BLaER1 treated with 17β-estradiol and CSF1 and Interleukin-3, amounts not matched to agents 10 nM and 100 nM (cell line): ENCODE measurements around the gene AURKA.

ENCODE experiments used
- H3K27ac ChIP-seq, 11 experiments: shearing (Covaris generic); formaldehyde crosslinking; 2 replicates each; pipeline ENCODE4 v1.8.1; 2022
- H3K27me3 ChIP-seq, 11 experiments: shearing (Covaris generic); formaldehyde crosslinking; 2 replicates each; pipeline ENCODE4 v1.8.1; 2022
- H3K36me3 ChIP-seq, 11 experiments: shearing (Covaris generic); formaldehyde crosslinking; 2 replicates each; pipeline ENCODE4 v1.8.1; 2022
- H3K4me1 ChIP-seq, 10 experiments: shearing (Covaris generic); formaldehyde crosslinking; 2 replicates each; pipeline ENCODE4 v1.8.1; 2022
- H3K4me2 ChIP-seq, 11 experiments: shearing (Covaris generic); formaldehyde crosslinking; 2 replicates each; pipeline ENCODE4 v1.8.1; 2022
- H3K4me3 ChIP-seq, 10 experiments: shearing (Covaris generic); formaldehyde crosslinking; 2 replicates each; pipeline ENCODE4 v1.8.1; 2022
- H3K9ac ChIP-seq, 11 experiments: shearing (Covaris generic); formaldehyde crosslinking; 2 replicates each; pipeline ENCODE4 v1.8.1; 2022
- H3K9me3 ChIP-seq, 11 experiments: shearing (Covaris generic); formaldehyde crosslinking; replicated peaks in 1 of 11; 2 replicates each; pipeline ENCODE4 v1.8.1; 2022
- H4K20me1 ChIP-seq, 11 experiments: shearing (Covaris generic); formaldehyde crosslinking; 2 replicates each; pipeline ENCODE4 v1.8.1; 2022
- Cebpa-rat ChIP-seq, 11 experiments: shearing (Covaris generic); IDR thresholded peaks; 2 replicates each; pipeline ENCODE4 v1.8.1; 2022

Gene AURKA

GRCh38 chr20:56381501-56381900 is 10.5 kb downstream of the AURKA start:
- H3K27ac ChIP-seq, result no peak overlapping the region
- no peak for TF ChIP-seq Cebpa-rat (IDR thresholded peaks at IDR 0.05)
- no peak overlapping the region for H3K9ac ChIP-seq
- no peak overlapping the region for H3K4me3 ChIP-seq
- no peaks in the 10 kb centered on the region for H3K9me3 ChIP-seq
- no peak overlapping the region for H3K4me2 ChIP-seq
- H4K20me1 ChIP-seq, result peaks cover 0 to 70% (median 26%) of the 10 kb centered on the region in 11 experiments; a peak in 15 of 22 replicates
- H3K36me3 ChIP-seq, result peaks cover 40 to 100% (median 99%) of the 10 kb centered on the region in 11 experiments
- peaks cover 0 to 23% (median 0%) of the 10 kb centered on the region in 10 experiments; a peak in 8 of 20 replicates for H3K4me1 ChIP-seq
- H3K27me3 ChIP-seq, result no peaks in the 10 kb centered on the region

- H3K4me2 ChIP-seq, result peak overlapping the region in 4 of 11 experiments; percentile 5 to 45 (median 18); a peak in 3 of 22 replicates
- H3K27me3 ChIP-seq, result no peaks in the 10 kb centered on the region
- no peak overlapping the region for H3K27ac ChIP-seq
- peaks cover 0 to 67% (median 26%) of the 10 kb centered on the region in 11 experiments; a peak in 15 of 22 replicates for H4K20me1 ChIP-seq
- H3K9me3 ChIP-seq, result no peaks in the 10 kb centered on the region
- no peak overlapping the region for H3K9ac ChIP-seq
- H3K4me1 ChIP-seq, result peaks cover 0 to 34% (median 0%) of the 10 kb centered on the region in 10 experiments; a peak in 8 of 20 replicates
- no peak overlapping the region for H3K4me3 ChIP-seq
- TF ChIP-seq Cebpa-rat (IDR thresholded peaks at IDR 0.05), result no peak
- peaks cover 30 to 100% (median 98%) of the 10 kb centered on the region in 11 experiments for H3K36me3 ChIP-seq
Observed at GRCh38 chr20:56380375-56380774, 11.6 kb downstream of the AURKA start.

- no peak overlapping the region for H3K4me2 ChIP-seq
- H3K9me3 ChIP-seq, result no peaks in the 10 kb centered on the region
- peaks cover 0 to 54% (median 11%) of the 10 kb centered on the region in 10 experiments; a peak in 12 of 20 replicates for H3K4me1 ChIP-seq
- peaks cover 24 to 100% (median 98%) of the 10 kb centered on the region in 11 experiments for H3K36me3 ChIP-seq
- no peak overlapping the region for H3K27ac ChIP-seq
- H4K20me1 ChIP-seq, result peaks cover 0 to 61% (median 15%) of the 10 kb centered on the region in 11 experiments; a peak in 15 of 22 replicates
- H3K4me3 ChIP-seq, result no peak overlapping the region
- no peak overlapping the region for H3K9ac ChIP-seq
- no peak for TF ChIP-seq Cebpa-rat (IDR thresholded peaks at IDR 0.05)
- no peaks in the 10 kb centered on the region for H3K27me3 ChIP-seq
Observed at GRCh38 chr20:56378386-56378785, 13.6 kb downstream of the AURKA start.

GRCh38 chr20:56376331-56376730 is 15.7 kb downstream of the AURKA start:
- H3K9ac ChIP-seq, result no peak overlapping the region
- no peak for TF ChIP-seq Cebpa-rat (IDR thresholded peaks at IDR 0.05)
- peak overlapping the region in 5 of 11 experiments; percentile 5 to 66 (median 20); a peak in 5 of 22 replicates for H3K27ac ChIP-seq
- H3K9me3 ChIP-seq, result no peaks in the 10 kb centered on the region
- H3K36me3 ChIP-seq, result peaks cover 18 to 100% (median 97%) of the 10 kb centered on the region in 11 experiments
- peaks cover 0 to 41% (median 8%) of the 10 kb centered on the region in 11 experiments; a peak in 9 of 22 replicates for H4K20me1 ChIP-seq
- H3K27me3 ChIP-seq, result no peaks in the 10 kb centered on the region
- H3K4me2 ChIP-seq, result peak overlapping the region in 2 of 11 experiments; percentile 1 to 33; a peak in 1 of 22 replicates
- peaks cover 0 to 54% (median 11%) of the 10 kb centered on the region in 10 experiments; a peak in 12 of 20 replicates for H3K4me1 ChIP-seq
- H3K4me3 ChIP-seq, result no peak overlapping the region

- no peak overlapping the region for H3K4me3 ChIP-seq
- peak overlapping the region in 9 of 11 experiments; percentile 8 to 74 (median 59); a peak in 16 of 22 replicates for H3K27ac ChIP-seq
- peak in 1 of 11 experiments; percentile 43; a peak in 1 of 22 replicates for TF ChIP-seq Cebpa-rat (IDR thresholded peaks at IDR 0.05)
- H3K9me3 ChIP-seq, result no peaks in the 10 kb centered on the region
- H3K27me3 ChIP-seq, result no peaks in the 10 kb centered on the region
- H3K36me3 ChIP-seq, result peaks cover 37 to 100% (median 98%) of the 10 kb centered on the region in 11 experiments
- peak overlapping the region in 4 of 11 experiments; percentile 9 to 39 (median 34); a peak in 3 of 22 replicates for H3K9ac ChIP-seq
- peak overlapping the region in 5 of 11 experiments; percentile 21 to 41 (median 26); a peak in 5 of 22 replicates for H3K4me2 ChIP-seq
- peaks cover 0 to 34% (median 8%) of the 10 kb centered on the region in 11 experiments; a peak in 8 of 22 replicates for H4K20me1 ChIP-seq
- H3K4me1 ChIP-seq, result peaks cover 0 to 38% (median 15%) of the 10 kb centered on the region in 10 experiments; a peak in 16 of 20 replicates
Observed at GRCh38 chr20:56373942-56374341, 18.1 kb downstream of the AURKA start.

- Histone ChIP-seq H3K4me2 (no peak overlapping the region), H3K36me3 (peaks cover 38 to 100% (median 96%) of the 10 kb centered on the region in 11 experiments), H3K4me3 (no peak overlapping the region), H3K9me3 (no peaks in the 10 kb centered on the region), H3K9ac (0 out of 22 replicates have a peak overlapping the region, but pooled peaks of 1 of the 11 experiments have one; percentile 19), H3K4me1 (peaks cover 0 to 38% (median 19%) of the 10 kb centered on the region in 10 experiments; a peak in 16 of 20 replicates), H3K27me3 (no peaks in the 10 kb centered on the region), H3K27ac (peak overlapping the region in 9 of 11 experiments; percentile 12 to 74 (median 59); a peak in 15 of 22 replicates), H4K20me1 (peaks cover 0 to 23% (median 8%) of the 10 kb centered on the region in 11 experiments; a peak in 8 of 22 replicates)
- no peak for TF ChIP-seq Cebpa-rat (IDR thresholded peaks at IDR 0.05)
Observed at GRCh38 chr20:56372850-56373249, 19.2 kb downstream of the AURKA start.

- H3K4me3 ChIP-seq, result no peak overlapping the region
- H3K4me2 ChIP-seq, result no peak overlapping the region
- H3K4me1 ChIP-seq, result peaks cover 0 to 36% (median 19%) of the 10 kb centered on the region in 10 experiments; a peak in 16 of 20 replicates
- no peaks in the 10 kb centered on the region for H3K27me3 ChIP-seq
- peak overlapping the region in 2 of 11 experiments; percentile 73; a peak in 2 of 22 replicates for H3K27ac ChIP-seq
- H3K9ac ChIP-seq, result no peak overlapping the region
- no peaks in the 10 kb centered on the region for H3K9me3 ChIP-seq
- TF ChIP-seq Cebpa-rat (IDR thresholded peaks at IDR 0.05), result no peak
- H3K36me3 ChIP-seq, result peaks cover 34 to 100% (median 89%) of the 10 kb centered on the region in 11 experiments
- peaks cover 0 to 21% (median 8%) of the 10 kb centered on the region in 11 experiments; a peak in 8 of 22 replicates for H4K20me1 ChIP-seq
Observed at GRCh38 chr20:56371977-56372376, 20.0 kb downstream of the AURKA start.

- Histone ChIP-seq H3K4me3 (no peak overlapping the region), H3K27ac (peak overlapping the region in 5 of 11 experiments; percentile 17 to 52 (median 23); a peak in 7 of 22 replicates), H3K4me1 (peaks cover 0 to 21% (median 10%) of the 10 kb centered on the region in 10 experiments; a peak in 15 of 20 replicates), H4K20me1 (peaks cover 0 to 7% (median 0%) of the 10 kb centered on the region in 11 experiments; a peak in 4 of 22 replicates), H3K9me3 (no peaks in the 10 kb centered on the region), H3K4me2 (peak overlapping the region in 2 of 11 experiments; percentile 6 to 15; a peak in 1 of 22 replicates), H3K9ac (no peak overlapping the region), H3K36me3 (peaks cover 53 to 86% (median 77%) of the 10 kb centered on the region in 11 experiments), H3K27me3 (no peaks in the 10 kb centered on the region)
- TF ChIP-seq Cebpa-rat (IDR thresholded peaks at IDR 0.05), result no peak
Observed at GRCh38 chr20:56369179-56369578, 22.8 kb downstream of the AURKA start.
